IPS-20b (cell line): ENCODE results near the gene HK3.

Experiments used
- H3K27ac ChIP-seq: one replicate; pipeline ENCODE4 v1.5.1; 2013; ENCODE audit warnings: low read length
- H3K27me3 ChIP-seq: 2 replicates; pipeline ENCODE4 v1.6.1; 2013; ENCODE audit warnings: mild to moderate bottlenecking, low read length, inconsistent platforms; ENCODE audit not compliant: insufficient read depth
- H3K36me3 ChIP-seq: 2 replicates; pipeline ENCODE4 v1.6.1; 2013; ENCODE audit warnings: low read depth, mild to moderate bottlenecking, inconsistent platforms, low read length, moderate library complexity; ENCODE audit not compliant: insufficient read depth
- H3K4me1 ChIP-seq: 2 replicates; pipeline ENCODE4 v1.6.1; 2013; ENCODE audit warnings: mild to moderate bottlenecking, control low read depth, inconsistent platforms, low read length, moderate library complexity; ENCODE audit not compliant: insufficient read depth
- H3K4me3 ChIP-seq: 2 replicates; pipeline ENCODE4 v1.5.1; 2013; ENCODE audit warnings: mild to moderate bottlenecking, low read length, inconsistent platforms
- H3K9ac ChIP-seq: 2 replicates; pipeline ENCODE4 v1.6.1; 2013; ENCODE audit warnings: low read depth, mild to moderate bottlenecking, inconsistent platforms, low read length, moderate library complexity
- H3K9me3 ChIP-seq: 2 replicates; pipeline ENCODE4 v1.6.1; 2013; ENCODE audit warnings: mild to moderate bottlenecking, low read depth, low read length, inconsistent platforms; ENCODE audit not compliant: insufficient read depth

Gene HK3

GRCh38 chr5:176921714-176922113, 22.6 kb upstream of the HK3 start:
- no peaks in the 10 kb centered on the region for H3K9me3 ChIP-seq
- peaks cover 12% of the 10 kb centered on the region; the same call in 1 of the 2 replicates for H3K36me3 ChIP-seq
- no peaks in the 10 kb centered on the region for H3K27me3 ChIP-seq
- no peak overlapping the region for H3K27ac ChIP-seq
- no peak overlapping the region for H3K9ac ChIP-seq
- no peaks in the 10 kb centered on the region for H3K4me1 ChIP-seq
- H3K4me3 ChIP-seq = no peak overlapping the region

- Histone ChIP-seq H3K27me3 (no peaks in the 10 kb centered on the region), H3K4me1 (no peaks in the 10 kb centered on the region), H3K9ac (no peak overlapping the region), H3K4me3 (no peak overlapping the region), H3K9me3 (no peaks in the 10 kb centered on the region), H3K36me3 (peaks cover 12% of the 10 kb centered on the region; the same call in 1 of the 2 replicates), H3K27ac (no peak overlapping the region)
Measured at GRCh38 chr5:176918613-176919012, 19.5 kb upstream of the HK3 start.

- Histone ChIP-seq H3K4me1 (no peaks in the 10 kb centered on the region), H3K9me3 (no peaks in the 10 kb centered on the region), H3K27ac (no peak overlapping the region), H3K4me3 (no peak overlapping the region), H3K9ac (no peak overlapping the region), H3K36me3 (peaks cover 12% of the 10 kb centered on the region; the same call in 1 of the 2 replicates), H3K27me3 (no peaks in the 10 kb centered on the region)
Measured at GRCh38 chr5:176916337-176916736, 17.2 kb upstream of the HK3 start.

- Histone ChIP-seq H3K4me3 (no peak overlapping the region), H3K4me1 (no peaks in the 10 kb centered on the region), H3K36me3 (peaks cover 12% of the 10 kb centered on the region; the same call in 1 of the 2 replicates), H3K9ac (no peak overlapping the region), H3K27ac (no peak overlapping the region), H3K27me3 (no peaks in the 10 kb centered on the region), H3K9me3 (no peaks in the 10 kb centered on the region)
Measured at GRCh38 chr5:176915906-176916305, 16.8 kb upstream of the HK3 start.

- no peak overlapping the region for H3K4me3 ChIP-seq
- H3K36me3 ChIP-seq = peaks cover 35% of the 10 kb centered on the region
- H3K9me3 ChIP-seq = no peaks in the 10 kb centered on the region
Measured at GRCh38 chr5:176912115-176912514, 13.0 kb upstream of the HK3 start.

GRCh38 chr5:176908675-176909368, 9.7 kb upstream of the HK3 start:
- Histone ChIP-seq H3K36me3 (peaks cover 67% of the 10 kb centered on the region), H3K27me3 (no peaks in the 10 kb centered on the region)

More at GRCh38 chr5:176912115-176912514, 13.0 kb upstream of the HK3 start:
- Histone ChIP-seq H3K4me1 (no peaks in the 10 kb centered on the region), H3K27me3 (no peaks in the 10 kb centered on the region), H3K9ac (no peak overlapping the region), H3K27ac (no peak overlapping the region)

GRCh38 chr5:176906796-176907195, 7.7 kb upstream of the HK3 start:
- Histone ChIP-seq H3K9me3 (no peaks in the 10 kb centered on the region), H3K36me3 (peaks cover 88% of the 10 kb centered on the region), H3K27me3 (no peaks in the 10 kb centered on the region), H3K4me3 (no peak overlapping the region), H3K9ac (no peak overlapping the region), H3K27ac (no peak overlapping the region), H3K4me1 (no peaks in the 10 kb centered on the region)

More at GRCh38 chr5:176908675-176909368, 9.7 kb upstream of the HK3 start:
- Histone ChIP-seq H3K27ac (no peak overlapping the region), H3K9me3 (no peaks in the 10 kb centered on the region), H3K9ac (no peak overlapping the region), H3K4me1 (no peaks in the 10 kb centered on the region), H3K4me3 (no peak overlapping the region)

- Histone ChIP-seq H3K4me3 (no peak overlapping the region), H3K27ac (no peak overlapping the region), H3K36me3 (peaks cover 90% of the 10 kb centered on the region), H3K9ac (no peak overlapping the region), H3K9me3 (no peaks in the 10 kb centered on the region), H3K4me1 (no peaks in the 10 kb centered on the region), H3K27me3 (no peaks in the 10 kb centered on the region)
Measured at GRCh38 chr5:176906126-176906525, 7.0 kb upstream of the HK3 start.

- Histone ChIP-seq H3K4me1 (no peaks in the 10 kb centered on the region), H3K4me3 (no peak overlapping the region), H3K9me3 (no peaks in the 10 kb centered on the region), H3K36me3 (peaks cover 76% of the 10 kb centered on the region), H3K27me3 (no peaks in the 10 kb centered on the region), H3K27ac (no peak overlapping the region), H3K9ac (no peak overlapping the region)
Measured at GRCh38 chr5:176904276-176904675, 5.1 kb upstream of the HK3 start.

- Histone ChIP-seq H3K27me3 (no peaks in the 10 kb centered on the region), H3K36me3 (peaks cover 65% of the 10 kb centered on the region), H3K9ac (no peak overlapping the region), H3K4me3 (no peak overlapping the region), H3K4me1 (no peaks in the 10 kb centered on the region), H3K9me3 (no peaks in the 10 kb centered on the region), H3K27ac (no peak overlapping the region)
Measured at GRCh38 chr5:176902911-176903664, 3.9 kb upstream of the HK3 start.

- Histone ChIP-seq H3K4me3 (no peak overlapping the region), H3K27me3 (no peaks in the 10 kb centered on the region), H3K9ac (no peak overlapping the region), H3K27ac (no peak overlapping the region), H3K4me1 (no peaks in the 10 kb centered on the region), H3K9me3 (no peaks in the 10 kb centered on the region), H3K36me3 (peaks cover 56% of the 10 kb centered on the region)
Measured at GRCh38 chr5:176902102-176902814, 3.1 kb upstream of the HK3 start.
